Adrenal gland (tissue), 12 donors: ENCODE data around the gene APCDD1L. TPM values are rescaled to one million over a fixed set of nuclear protein-coding genes. Genes with fewer than 3 reads are reported as not detected.

Experiments used
- DNase-seq, 7 donors: peaks; one replicate each; pipeline ENCODE4 v3.0.0-alpha.2; 2019 to 2020
- H3K27ac ChIP-seq, 5 donors: fragments of 200-600 bp; sonication (generic) in 4 of 5; 1 replicate in 3 of 5; 2 replicates in 2 of 5; pipeline versions ENCODE4 v1.5.1 to v1.8.0; 2016 to 2020; ENCODE audit warnings: mild to moderate bottlenecking in 1 of 5
- H3K27me3 ChIP-seq: fragments of 200-600 bp; 2 replicates; pipeline ENCODE4 v1.8.0; 2021
- H3K36me3 ChIP-seq, 2 donors: fragments of 200-600 bp; replicated peaks in 1 of 2; 1 replicate in 1 of 2; 2 replicates in 1 of 2; pipeline versions ENCODE4 v1.5.1 to v1.8.0; 2018 to 2022
- H3K4me1 ChIP-seq, 2 donors: fragments of 200-600 bp; replicated peaks in 1 of 2; 1 replicate in 1 of 2; 2 replicates in 1 of 2; pipeline versions ENCODE4 v1.5.1 to v1.8.0; 2018 to 2021
- H3K4me3 ChIP-seq, 4 donors: fragments of 200-600 bp; sonication (generic) in 3 of 4; one replicate each; pipeline ENCODE4 v1.5.1; 2016 to 2018
- H3K9me3 ChIP-seq, 3 donors: fragments of 200-600 bp; sonication (generic) in 1 of 3; replicated peaks in 1 of 3; 1 replicate in 2 of 3; 2 replicates in 1 of 3; pipeline versions ENCODE4 v1.5.1 to v1.8.0; 2016 to 2021
- POLR2A ChIP-seq, 2 donors: fragments of 450-650 bp; IDR thresholded peaks; one replicate each; pipeline ENCODE4 v1.6.1; 2017; ENCODE audit warnings: antibody characterized with exemption in 2 of 2, mild to moderate bottlenecking in 2 of 2, moderate library complexity in 1 of 2
- WGBS, 4 donors: extraction: QIAGEN DNeasy Blood & Tissue Kit in 2 of 4; methylation state at CpG; one replicate each; pipeline versions ENCODE4 v1.1.5 to v1.1.7; 2013 to 2017; 5-methylcytosine and 5-hydroxymethylcytosine counted together
- intact Hi-C, 2 donors: fragments of 100-400 bp; cut with DNase I; formaldehyde crosslinking; loops; one replicate each; pipeline versions ENCODE4 v1.14.1 to v1.15.0; 2022 to 2023
- polyA plus RNA-seq, 3 donors: library from polyadenylated mRNA; stranded (reverse); fragments of 200-250 nt in 2 of 3; fragments of 350-450 nt in 1 of 3; fragmentation: Illumina TruSeq in 1 of 3; extraction: RNeasy Lipid Tissue Mini Kit (QIAGEN cat#74804) in 1 of 3; gene quantifications; one replicate each; pipeline ENCODE4 v1.2.3, GENCODE V29; 2013 to 2014
- total RNA-seq, 9 donors: library from RNA; depleted of rRNA in 4 of 9; stranded (reverse); fragments of >200 nt in 4 of 9; fragments of 120-200 nt in 1 of 9; fragmentation: NEBNext Ultra II Directional in 1 of 9; extraction: Animal tissue kit (Norgen Biotek cat#: 25700) in 1 of 9; gene quantifications; one replicate each; pipeline versions ENCODE4 v1.1.0 to v1.2.4, GENCODE V29; 2013 to 2023
- TF ChIP-seq, protein P1 (sequence below), 6 experiments: fragments of 450-650 bp in 4 of 6; fragments of 200-600 bp in 2 of 6; sonication (generic) in 1 of 6; IDR thresholded peaks; 1 replicate in 5 of 6; 2 replicates in 1 of 6; pipeline versions ENCODE4 v1.5.1 to v1.8.0; 2016 to 2021; ENCODE audit warnings: antibody characterized with exemption in 6 of 6, mild to moderate bottlenecking in 2 of 6, moderate library complexity in 1 of 6
- donor health status: healthy with polysubstance abuse.
- donor health status: Bipolar disorder and iron deficiency.
- donor health status: DM: yes; HTN: yes; CAD: no.
- donor health status: DM: no; HTN: no; CAD: no.
- donor health status: DM: no; HTN: no; CAD: no.
- donor health status: DM: yes; HTN: yes; CAD: no.

APCDD1L gene
- total and polyA plus RNA-seq, 12 donors: 0.06 to 0.96 (median 0.27) TPM; not detected in 4

DNA sequence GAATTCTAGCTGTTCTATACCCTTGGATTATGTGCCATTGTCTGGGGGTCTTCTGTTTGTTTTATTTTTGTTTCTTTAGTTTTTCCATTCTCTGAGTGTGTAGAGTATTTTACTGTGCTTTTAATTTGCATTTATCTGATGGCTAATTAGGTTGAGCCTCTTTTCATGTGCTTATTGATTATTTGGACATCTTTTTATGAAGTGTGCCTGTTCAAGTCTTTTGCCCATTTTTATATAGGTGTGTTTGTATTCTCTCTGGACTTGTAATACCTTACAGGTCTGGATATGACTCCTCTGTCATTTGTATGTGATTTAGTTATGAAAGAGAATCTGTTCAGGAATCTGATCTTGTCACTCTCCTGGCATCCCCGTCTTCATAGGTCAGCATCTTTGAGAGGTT is 22.6 kb upstream of the APCDD1L start:
- TF ChIP-seq, protein P1, sequence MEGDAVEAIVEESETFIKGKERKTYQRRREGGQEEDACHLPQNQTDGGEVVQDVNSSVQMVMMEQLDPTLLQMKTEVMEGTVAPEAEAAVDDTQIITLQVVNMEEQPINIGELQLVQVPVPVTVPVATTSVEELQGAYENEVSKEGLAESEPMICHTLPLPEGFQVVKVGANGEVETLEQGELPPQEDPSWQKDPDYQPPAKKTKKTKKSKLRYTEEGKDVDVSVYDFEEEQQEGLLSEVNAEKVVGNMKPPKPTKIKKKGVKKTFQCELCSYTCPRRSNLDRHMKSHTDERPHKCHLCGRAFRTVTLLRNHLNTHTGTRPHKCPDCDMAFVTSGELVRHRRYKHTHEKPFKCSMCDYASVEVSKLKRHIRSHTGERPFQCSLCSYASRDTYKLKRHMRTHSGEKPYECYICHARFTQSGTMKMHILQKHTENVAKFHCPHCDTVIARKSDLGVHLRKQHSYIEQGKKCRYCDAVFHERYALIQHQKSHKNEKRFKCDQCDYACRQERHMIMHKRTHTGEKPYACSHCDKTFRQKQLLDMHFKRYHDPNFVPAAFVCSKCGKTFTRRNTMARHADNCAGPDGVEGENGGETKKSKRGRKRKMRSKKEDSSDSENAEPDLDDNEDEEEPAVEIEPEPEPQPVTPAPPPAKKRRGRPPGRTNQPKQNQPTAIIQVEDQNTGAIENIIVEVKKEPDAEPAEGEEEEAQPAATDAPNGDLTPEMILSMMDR (IDR thresholded peaks at IDR 0.05): no peak
- no peak for TF ChIP-seq POLR2A (IDR thresholded peaks at IDR 0.05)
- intact Hi-C loops: no loop called here
- DNase-seq: no peak
- H3K4me3 ChIP-seq: no peak overlapping the region
- H3K4me1 ChIP-seq: no peaks in the 10 kb centered on the region
- no peaks in the 10 kb centered on the region for H3K36me3 ChIP-seq
- no peaks in the 10 kb centered on the region for H3K27me3 ChIP-seq
- 86 to 100% (median 95%) methylated on average over 1 of the region's 1 CpG for WGBS, 4 donors
- H3K27ac ChIP-seq: no peak overlapping the region
- no peaks in the 10 kb centered on the region for H3K9me3 ChIP-seq

GRCh38 chr20:58536289-58536688 is 21.1 kb upstream of the APCDD1L start:
- Histone ChIP-seq H3K4me3 (no peak overlapping the region), H3K9me3 (peaks cover 0 to 7% (median 1%) of the 10 kb centered on the region in 3 donors), H3K27me3 (no peaks in the 10 kb centered on the region), H3K27ac (no peak overlapping the region), H3K36me3 (no peaks in the 10 kb centered on the region), H3K4me1 (no peaks in the 10 kb centered on the region)
- no peak for TF ChIP-seq POLR2A (IDR thresholded peaks at IDR 0.05)
- TF ChIP-seq, protein P1 (IDR thresholded peaks at IDR 0.05): no peak
- intact Hi-C loops: no loop called here
- 79 to 94% (median 89%) methylated on average over 3 of the region's 3 CpGs for WGBS, 4 donors
- no peak for DNase-seq

DNA sequence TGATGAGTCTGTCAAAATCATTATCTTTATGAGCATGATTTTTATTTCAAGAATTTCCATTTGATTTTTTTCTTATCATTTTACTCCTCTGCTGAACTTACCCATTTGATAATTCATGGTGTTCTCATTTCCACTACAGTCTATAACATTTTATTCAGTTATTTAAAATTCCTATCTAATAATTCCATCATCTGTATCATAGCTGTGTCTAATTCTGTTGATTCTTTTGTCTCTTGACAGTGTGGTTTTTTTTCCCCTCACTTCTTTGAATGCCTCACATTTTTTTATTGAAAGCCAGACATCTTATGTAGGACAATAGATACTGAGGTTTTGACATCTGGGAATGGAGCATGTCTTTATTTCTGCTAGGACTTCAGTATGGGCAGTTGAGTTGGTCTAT is 16.5 kb upstream of the APCDD1L start:
- TF ChIP-seq, protein P1 (IDR thresholded peaks at IDR 0.05): no peak
- no peak for TF ChIP-seq POLR2A (IDR thresholded peaks at IDR 0.05)
- H3K27ac ChIP-seq: no peak overlapping the region
- H3K36me3 ChIP-seq: no peaks in the 10 kb centered on the region
- intact Hi-C loops: no loop called here
- no peaks in the 10 kb centered on the region for H3K4me1 ChIP-seq
- H3K9me3 ChIP-seq: peaks cover 0 to 15% (median 12%) of the 10 kb centered on the region in 3 donors
- H3K27me3 ChIP-seq: no peaks in the 10 kb centered on the region
- DNase-seq: no peak
- no peak overlapping the region for H3K4me3 ChIP-seq

- H3K4me3 ChIP-seq: no peak overlapping the region
- no peaks in the 10 kb centered on the region for H3K36me3 ChIP-seq
- peaks cover 0 to 15% (median 12%) of the 10 kb centered on the region in 3 donors for H3K9me3 ChIP-seq
- H3K27me3 ChIP-seq: no peaks in the 10 kb centered on the region
- intact Hi-C loops: no loop called here
- no peak for DNase-seq
- TF ChIP-seq, protein P1 (IDR thresholded peaks at IDR 0.05): no peak
- no peak for TF ChIP-seq POLR2A (IDR thresholded peaks at IDR 0.05)
- no peaks in the 10 kb centered on the region for H3K4me1 ChIP-seq
- H3K27ac ChIP-seq: peak overlapping the region in 1 of 5 donors; percentile 20
These were observed 15.9 kb upstream of the APCDD1L start for GRCh38 chr20:58531063-58531462.
